Measurements from ENCODE around the gene OTOGL. TPM values are rescaled to one million over a fixed set of nuclear protein-coding genes. Genes with fewer than 3 reads are reported as not detected.

Gene OTOGL
- total RNA-seq, 1 experiment from 2014 or later = not detected

DNA sequence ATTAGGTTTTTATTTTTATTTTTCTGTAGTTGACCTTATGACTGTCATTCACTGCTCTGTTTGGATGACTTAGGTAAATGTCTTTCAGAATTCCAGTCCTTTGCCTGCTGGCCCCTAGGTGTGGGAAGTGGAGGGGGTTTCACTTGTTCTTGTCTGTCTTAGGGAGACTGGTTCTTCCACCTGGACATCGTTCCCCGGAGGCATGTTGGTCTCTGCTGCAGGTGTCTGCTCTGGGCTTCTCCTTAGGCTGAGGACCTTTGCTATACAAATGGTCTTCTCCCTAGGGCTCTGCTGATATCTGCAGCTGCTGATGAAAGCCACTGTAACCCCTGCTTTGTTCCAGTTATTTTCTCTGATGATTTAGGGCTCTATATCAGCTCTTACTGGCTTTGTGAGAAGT, 97.1 kb downstream of the OTOGL start:
- intact Hi-C loops (cut with micrococcal nuclease) = loop anchor here (5.0 to 10.0 kb wide), 3 partner anchors 218 to 1061 kb away; no protein-coding TSS in a partner anchor
- H3K4me1 Mint-ChIP-seq (ENCODE audit: insufficient read depth, unreplicated experiment) = no peaks in the 10 kb centered on the region
- no peak for DNase-seq (ENCODE audit: unreplicated experiment)
- H3K27ac Mint-ChIP-seq (ENCODE audit: low read depth, unreplicated experiment) = no peak overlapping the region
- ChIA-PET POLR2A (interaction anchor here (1.2 to 2.0 kb wide), 2 partner anchors 73 to 74 kb away, joined by 3 to 13 read pairs; no protein-coding TSS in a partner anchor), CTCF (interaction anchor here (0.7 to 10.6 kb wide), 5 partner anchors 10 to 301 kb away, joined by 3 to 233 read pairs (median 12); no protein-coding TSS in a partner anchor)
- H3K36me3 Mint-ChIP-seq (ENCODE audit: insufficient read depth, unreplicated experiment) = no peaks in the 10 kb centered on the region
- no peaks in the 10 kb centered on the region for H3K9me3 Mint-ChIP-seq (ENCODE audit: unreplicated experiment)
- TF ChIP-seq, protein P1, sequence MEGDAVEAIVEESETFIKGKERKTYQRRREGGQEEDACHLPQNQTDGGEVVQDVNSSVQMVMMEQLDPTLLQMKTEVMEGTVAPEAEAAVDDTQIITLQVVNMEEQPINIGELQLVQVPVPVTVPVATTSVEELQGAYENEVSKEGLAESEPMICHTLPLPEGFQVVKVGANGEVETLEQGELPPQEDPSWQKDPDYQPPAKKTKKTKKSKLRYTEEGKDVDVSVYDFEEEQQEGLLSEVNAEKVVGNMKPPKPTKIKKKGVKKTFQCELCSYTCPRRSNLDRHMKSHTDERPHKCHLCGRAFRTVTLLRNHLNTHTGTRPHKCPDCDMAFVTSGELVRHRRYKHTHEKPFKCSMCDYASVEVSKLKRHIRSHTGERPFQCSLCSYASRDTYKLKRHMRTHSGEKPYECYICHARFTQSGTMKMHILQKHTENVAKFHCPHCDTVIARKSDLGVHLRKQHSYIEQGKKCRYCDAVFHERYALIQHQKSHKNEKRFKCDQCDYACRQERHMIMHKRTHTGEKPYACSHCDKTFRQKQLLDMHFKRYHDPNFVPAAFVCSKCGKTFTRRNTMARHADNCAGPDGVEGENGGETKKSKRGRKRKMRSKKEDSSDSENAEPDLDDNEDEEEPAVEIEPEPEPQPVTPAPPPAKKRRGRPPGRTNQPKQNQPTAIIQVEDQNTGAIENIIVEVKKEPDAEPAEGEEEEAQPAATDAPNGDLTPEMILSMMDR (IDR thresholded peaks at IDR 0.05; ENCODE audit: unreplicated experiment) = no peak
- H3K4me3 Mint-ChIP-seq (ENCODE audit: unreplicated experiment) = no peak overlapping the region
- BruUV-seq (replicated peaks) = no TSS peak
- H3K27me3 Mint-ChIP-seq (ENCODE audit: insufficient read depth, unreplicated experiment) = no peaks in the 10 kb centered on the region

DNA sequence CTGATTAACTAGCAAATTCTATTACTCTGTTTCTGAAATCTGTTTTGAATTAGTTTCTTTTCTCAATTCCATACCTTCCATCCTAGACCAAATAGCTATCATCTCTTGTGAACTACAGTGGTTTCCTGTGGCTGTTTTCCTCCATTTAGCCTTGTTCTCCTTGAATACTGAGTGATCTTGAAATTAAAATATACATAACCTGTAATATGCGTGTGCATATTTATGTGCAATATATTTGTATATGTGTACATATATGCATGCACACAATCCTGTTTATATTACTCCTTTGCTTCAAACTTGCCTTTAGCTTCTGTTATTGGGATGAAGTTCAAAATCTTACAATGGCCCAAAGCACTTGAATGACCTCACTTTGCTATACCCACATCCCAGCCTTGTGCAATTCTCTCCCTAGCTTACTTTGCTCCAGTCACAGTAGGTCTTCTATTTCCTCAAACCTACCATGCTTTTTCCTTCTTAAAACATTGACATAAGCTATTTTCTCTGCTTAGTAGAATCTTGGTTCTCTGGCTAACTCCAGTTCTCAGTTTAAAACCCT, 99.5 kb downstream of the OTOGL start:
- Mint-ChIP-seq H3K36me3 (ENCODE audit: insufficient read depth, unreplicated experiment) (no peaks in the 10 kb centered on the region), H3K4me1 (ENCODE audit: insufficient read depth, unreplicated experiment) (no peaks in the 10 kb centered on the region), H3K4me3 (ENCODE audit: unreplicated experiment) (no peak overlapping the region), H3K27me3 (ENCODE audit: insufficient read depth, unreplicated experiment) (no peaks in the 10 kb centered on the region), H3K27ac (ENCODE audit: low read depth, unreplicated experiment) (no peak overlapping the region), H3K9me3 (ENCODE audit: unreplicated experiment) (no peaks in the 10 kb centered on the region)
- no TSS peak for BruUV-seq (replicated peaks)
- ChIA-PET CTCF (interaction anchor here (0.8 to 10.6 kb wide), 5 partner anchors 7 to 84 kb away, joined by 3 to 233 read pairs (median 4); no protein-coding TSS in a partner anchor), POLR2A (no interaction called here)
- intact Hi-C loops (cut with micrococcal nuclease) = loop anchor here (5.0 to 10.0 kb wide), 3 partner anchors 216 to 1058 kb away; no protein-coding TSS in a partner anchor
- TF ChIP-seq, protein P1 (IDR thresholded peaks at IDR 0.05; ENCODE audit: unreplicated experiment) = no peak
- DNase-seq (ENCODE audit: unreplicated experiment) = no peak

DNA sequence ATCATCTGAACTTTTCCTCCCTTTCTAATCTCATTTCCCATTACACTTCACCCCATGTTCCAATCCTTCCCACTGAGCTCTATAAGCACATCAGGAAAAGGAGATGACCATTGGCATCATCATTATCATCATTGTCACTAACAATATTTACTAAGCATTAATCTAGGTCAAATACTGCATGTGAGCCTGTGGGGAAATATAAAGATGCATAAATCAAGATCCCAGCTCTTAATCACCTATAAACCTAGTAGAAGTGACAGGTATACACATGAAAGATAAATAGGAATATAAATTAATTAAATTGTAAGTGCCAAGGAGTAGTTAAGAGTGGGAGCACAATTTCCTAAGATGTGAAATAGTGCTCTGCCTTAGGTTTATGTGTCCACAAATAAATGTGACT, 100.6 kb downstream of the OTOGL start:
- Mint-ChIP-seq H3K27me3 (ENCODE audit: insufficient read depth, unreplicated experiment) (no peaks in the 10 kb centered on the region), H3K4me1 (ENCODE audit: insufficient read depth, unreplicated experiment) (no peaks in the 10 kb centered on the region), H3K27ac (ENCODE audit: low read depth, unreplicated experiment) (no peak overlapping the region), H3K4me3 (ENCODE audit: unreplicated experiment) (no peak overlapping the region), H3K9me3 (ENCODE audit: unreplicated experiment) (no peaks in the 10 kb centered on the region), H3K36me3 (ENCODE audit: insufficient read depth, unreplicated experiment) (no peaks in the 10 kb centered on the region)
- BruUV-seq (replicated peaks) = no TSS peak
- no peak for DNase-seq (ENCODE audit: unreplicated experiment)
- ChIA-PET POLR2A (interaction anchor here (0.6 kb wide), 1 partner anchor 89 kb away, joined by 3 read pairs; no protein-coding TSS in a partner anchor), CTCF (interaction anchor here (0.7 to 10.6 kb wide), 7 partner anchors 8 to 609 kb away, joined by 3 to 233 read pairs (median 4); no protein-coding TSS in a partner anchor)
- intact Hi-C loops (cut with micrococcal nuclease) = loop anchor here (5.0 to 10.0 kb wide), 3 partner anchors 215 to 1057 kb away; no protein-coding TSS in a partner anchor
- TF ChIP-seq, protein P1 (IDR thresholded peaks at IDR 0.05; ENCODE audit: unreplicated experiment) = no peak

DNA sequence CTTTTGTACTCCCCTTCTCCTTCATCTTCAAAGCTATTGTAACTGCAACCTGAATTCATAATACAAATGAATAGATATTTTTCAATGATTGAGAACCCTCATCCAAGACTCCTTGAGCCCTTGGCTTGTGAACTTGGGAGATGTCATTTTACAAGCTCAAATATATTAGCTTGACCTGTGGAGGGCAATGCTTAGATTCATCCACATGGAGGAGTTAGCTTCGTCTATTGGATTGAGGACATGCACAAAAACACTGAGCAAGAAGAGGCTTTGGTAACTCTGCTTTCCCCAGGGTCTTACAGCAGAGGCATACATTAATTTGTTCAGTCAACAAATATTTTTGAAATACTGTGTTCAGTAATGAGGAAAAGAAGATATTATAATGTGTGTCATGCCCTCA, 101.1 kb downstream of the OTOGL start:
- Mint-ChIP-seq H3K4me3 (ENCODE audit: unreplicated experiment) (no peak overlapping the region), H3K9me3 (ENCODE audit: unreplicated experiment) (no peaks in the 10 kb centered on the region), H3K27me3 (ENCODE audit: insufficient read depth, unreplicated experiment) (no peaks in the 10 kb centered on the region), H3K4me1 (ENCODE audit: insufficient read depth, unreplicated experiment) (no peaks in the 10 kb centered on the region), H3K36me3 (ENCODE audit: insufficient read depth, unreplicated experiment) (no peaks in the 10 kb centered on the region), H3K27ac (ENCODE audit: low read depth, unreplicated experiment) (no peak overlapping the region)
- CTCF ChIA-PET = interaction anchor here (0.9 to 10.6 kb wide), 6 partner anchors 9 to 76 kb away, joined by 4 to 233 read pairs (median 4); no protein-coding TSS in a partner anchor
- DNase-seq (ENCODE audit: unreplicated experiment) = no peak
- TF ChIP-seq, protein P1 (IDR thresholded peaks at IDR 0.05; ENCODE audit: unreplicated experiment) = no peak
- intact Hi-C loops (cut with micrococcal nuclease) = no loop called here
- POLR2A ChIA-PET = interaction anchor here (0.6 kb wide), 1 partner anchor 89 kb away, joined by 3 read pairs; no protein-coding TSS in a partner anchor
- BruUV-seq (replicated peaks) = no TSS peak
